Measurements from ENCODE around the gene TNFAIP8. TPM values are rescaled to one million over a fixed set of nuclear protein-coding genes. Genes with fewer than 3 reads are reported as not detected.

The TNFAIP8 gene
- total and polyA plus RNA-seq, 10 of the 15 experiments (the other 5 are each of a cell fraction or from before 2014, with no cell fraction given) = 124 to 324 (median 177) TPM

DNA sequence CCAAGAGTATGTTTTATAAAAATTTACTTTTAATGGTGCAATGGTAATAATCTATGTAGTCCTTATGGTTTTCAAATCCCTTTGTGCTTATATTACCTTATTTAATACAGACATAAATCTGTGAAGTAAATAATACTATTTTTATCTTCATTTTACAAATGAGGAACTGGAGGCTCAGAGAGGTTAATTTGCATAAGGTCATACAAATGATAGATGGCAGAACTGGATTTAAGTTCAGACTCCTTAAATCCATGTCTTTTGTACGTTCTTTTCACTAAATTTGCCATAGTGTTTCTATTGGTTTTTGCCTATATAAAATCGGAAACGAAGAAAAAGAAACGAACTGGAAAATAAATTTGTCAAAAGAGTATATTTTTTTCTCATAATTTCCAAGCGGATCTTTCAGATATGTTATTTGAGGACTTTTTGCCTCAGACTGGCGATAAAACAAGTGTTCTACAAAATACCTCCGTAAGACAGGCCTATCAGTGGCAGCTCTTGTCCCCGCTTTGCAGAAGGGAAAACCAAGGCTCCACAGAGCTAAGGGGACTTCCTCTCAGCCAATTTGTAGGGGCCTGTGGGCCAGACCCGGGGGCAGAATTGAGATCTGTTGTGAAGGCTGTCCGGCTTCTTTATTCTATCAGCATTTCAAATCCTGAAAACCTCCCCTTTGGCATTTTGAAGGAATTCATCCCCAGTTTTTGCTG lies 1.1 kb upstream of the TNFAIP8 start (continued):
- TF ChIP-seq, protein P1, sequence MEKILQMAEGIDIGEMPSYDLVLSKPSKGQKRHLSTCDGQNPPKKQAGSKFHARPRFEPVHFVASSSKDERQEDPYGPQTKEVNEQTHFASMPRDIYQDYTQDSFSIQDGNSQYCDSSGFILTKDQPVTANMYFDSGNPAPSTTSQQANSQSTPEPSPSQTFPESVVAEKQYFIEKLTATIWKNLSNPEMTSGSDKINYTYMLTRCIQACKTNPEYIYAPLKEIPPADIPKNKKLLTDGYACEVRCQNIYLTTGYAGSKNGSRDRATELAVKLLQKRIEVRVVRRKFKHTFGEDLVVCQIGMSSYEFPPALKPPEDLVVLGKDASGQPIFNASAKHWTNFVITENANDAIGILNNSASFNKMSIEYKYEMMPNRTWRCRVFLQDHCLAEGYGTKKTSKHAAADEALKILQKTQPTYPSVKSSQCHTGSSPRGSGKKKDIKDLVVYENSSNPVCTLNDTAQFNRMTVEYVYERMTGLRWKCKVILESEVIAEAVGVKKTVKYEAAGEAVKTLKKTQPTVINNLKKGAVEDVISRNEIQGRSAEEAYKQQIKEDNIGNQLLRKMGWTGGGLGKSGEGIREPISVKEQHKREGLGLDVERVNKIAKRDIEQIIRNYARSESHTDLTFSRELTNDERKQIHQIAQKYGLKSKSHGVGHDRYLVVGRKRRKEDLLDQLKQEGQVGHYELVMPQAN (conservative IDR thresholded peaks at IDR 0.05) = 0 out of 2 replicates have a peak, but pooled peaks have one; percentile 12
- TF ChIP-seq TCF7 (IDR thresholded peaks at IDR 0.05; ENCODE audit: borderline replicate concordance) (no peak), WRNIP1 (IDR thresholded peaks at IDR 0.05; ENCODE audit: borderline replicate concordance, low read depth, low read length) (0 out of 2 replicates have a peak, but pooled peaks have one; percentile 34)
- TF ChIP-seq, protein P2, sequence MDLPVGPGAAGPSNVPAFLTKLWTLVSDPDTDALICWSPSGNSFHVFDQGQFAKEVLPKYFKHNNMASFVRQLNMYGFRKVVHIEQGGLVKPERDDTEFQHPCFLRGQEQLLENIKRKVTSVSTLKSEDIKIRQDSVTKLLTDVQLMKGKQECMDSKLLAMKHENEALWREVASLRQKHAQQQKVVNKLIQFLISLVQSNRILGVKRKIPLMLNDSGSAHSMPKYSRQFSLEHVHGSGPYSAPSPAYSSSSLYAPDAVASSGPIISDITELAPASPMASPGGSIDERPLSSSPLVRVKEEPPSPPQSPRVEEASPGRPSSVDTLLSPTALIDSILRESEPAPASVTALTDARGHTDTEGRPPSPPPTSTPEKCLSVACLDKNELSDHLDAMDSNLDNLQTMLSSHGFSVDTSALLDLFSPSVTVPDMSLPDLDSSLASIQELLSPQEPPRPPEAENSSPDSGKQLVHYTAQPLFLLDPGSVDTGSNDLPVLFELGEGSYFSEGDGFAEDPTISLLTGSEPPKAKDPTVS (IDR thresholded peaks at IDR 0.05; ENCODE audit: low read depth, low read length) = no peak

DNA sequence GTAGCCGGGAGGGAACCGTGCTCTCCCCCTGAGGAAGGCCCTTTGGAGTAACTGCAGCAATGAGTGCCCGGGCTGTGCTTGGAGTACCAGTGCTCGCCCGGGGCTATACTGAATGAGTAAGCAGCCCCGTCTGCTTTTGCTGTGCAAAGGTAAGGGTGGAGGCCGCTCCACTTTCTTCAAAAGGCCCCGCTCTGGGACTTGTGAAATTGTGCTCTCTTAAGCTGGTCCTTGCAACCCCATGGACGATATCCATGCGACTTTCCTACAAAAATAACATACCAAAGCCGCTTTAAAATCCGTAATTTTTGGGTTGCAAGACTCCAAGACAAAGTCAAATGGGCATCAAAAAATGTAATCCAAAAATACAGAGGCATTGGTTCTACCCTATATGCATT lies 578 bp upstream of the TNFAIP8 start:
- Histone ChIP-seq H3K79me2 (ENCODE audit: control insufficient read depth, insufficient read depth, low read length) (peaks cover 100% of the 10 kb centered on the region), H3K4me1 (ENCODE audit: control insufficient read depth, insufficient read depth, low read length) (peaks cover 35% of the 10 kb centered on the region), H3K27ac (ENCODE audit: control insufficient read depth, insufficient read depth) (peak overlapping the region; percentile 92), H3K4me3 (peak overlapping the region; percentile 96), H3K27me3 (replicated peaks in 1 of 2; ENCODE audit: control insufficient read depth in 2 of 2, insufficient read depth in 2 of 2, low read length in 1 of 2) (no peaks in the 10 kb centered on the region), H3K9ac (ENCODE audit: control insufficient read depth, insufficient read depth, low read length) (peak overlapping the region; percentile 65), H3K36me3 (ENCODE audit: control insufficient read depth in 2 of 2, insufficient read depth in 2 of 2, low read length in 1 of 2) (peaks cover 0 to 10% of the 10 kb centered on the region in 2 experiments; a peak in 1 of 4 replicates), H3K9me3 (replicated peaks; ENCODE audit: control insufficient read depth, insufficient read depth, low read length) (no peaks in the 10 kb centered on the region), H3K4me2 (ENCODE audit: control insufficient read depth, insufficient read depth) (peak overlapping the region; percentile 95), H2AFZ (ENCODE audit: control insufficient read depth, low read depth, low read length) (no peak overlapping the region), H4K20me1 (ENCODE audit: control insufficient read depth, insufficient read depth) (peaks cover 8% of the 10 kb centered on the region; the same call in 1 of the 2 replicates)
- TSS peak; percentile 91 for BruUV-seq (replicated peaks)
- DNase-seq (ENCODE audit: low read depth, low spot score) (no peak), FAIRE-seq (no peak), ATAC-seq (peak; percentile 42)
- intact Hi-C loops (cut with micrococcal nuclease; ENCODE audit: unreplicated experiment) = loop anchor here (1.0 to 10.0 kb wide), 5 partner anchors 12 to 630 kb away; partner anchors contain the start of gene DMXL1
- CTCF ChIA-PET = interaction anchor here (0.8 to 6.4 kb wide), 7 partner anchors 10 to 334 kb away, joined by 3 to 154 read pairs (median 5); no protein-coding TSS in a partner anchor
- POLR2A ChIA-PET = interaction anchor here (0.6 to 20.5 kb wide), 9 partner anchors 8 to 52 kb away, joined by 3 to 657 read pairs (median 3); no protein-coding TSS in a partner anchor
- 0% methylated on average over 12 of the region's 12 CpGs for WGBS (ENCODE audit: insufficient coverage, insufficient replicate concordance, low lambda C conversion rate, missing lambda C conversion rate)
- SMC1A ChIA-PET (ENCODE audit: uncharacterized antibody, unreplicated experiment) = interaction anchor here (1.4 to 34.8 kb wide), 9 partner anchors 7 to 82 kb away, joined by 3 to 1117 read pairs (median 12); partner anchors contain the start of gene TNFAIP8
- RAD21 ChIA-PET (ENCODE audit: unreplicated experiment) = interaction anchor here (0.8 to 17.9 kb wide), 6 partner anchors 13 to 61 kb away, joined by 3 to 501 read pairs (median 39); no protein-coding TSS in a partner anchor
- no peak for TF ChIP-seq DPF2 (IDR thresholded peaks at IDR 0.05)
- peak; percentile 41; the same call in 1 of the 2 replicates for TF ChIP-seq EED (IDR thresholded peaks at IDR 0.05; ENCODE audit: low read depth)
- peak; percentile 62; the same call in 1 of the 2 replicates for TF ChIP-seq CHD1 (IDR thresholded peaks at IDR 0.05; ENCODE audit: low read depth, low read length)
- in situ Hi-C loops (cut with MboI) = no loop called here

All from GM12878 (cell line).